ENCODE data around the gene RBKS.
"Not testable (repeated sequence)": the region's sequence is repeated elsewhere in the genome, so short reads cannot be mapped to it uniquely, and the experiment has no call there.

- TF ChIP-seq, protein P1, sequence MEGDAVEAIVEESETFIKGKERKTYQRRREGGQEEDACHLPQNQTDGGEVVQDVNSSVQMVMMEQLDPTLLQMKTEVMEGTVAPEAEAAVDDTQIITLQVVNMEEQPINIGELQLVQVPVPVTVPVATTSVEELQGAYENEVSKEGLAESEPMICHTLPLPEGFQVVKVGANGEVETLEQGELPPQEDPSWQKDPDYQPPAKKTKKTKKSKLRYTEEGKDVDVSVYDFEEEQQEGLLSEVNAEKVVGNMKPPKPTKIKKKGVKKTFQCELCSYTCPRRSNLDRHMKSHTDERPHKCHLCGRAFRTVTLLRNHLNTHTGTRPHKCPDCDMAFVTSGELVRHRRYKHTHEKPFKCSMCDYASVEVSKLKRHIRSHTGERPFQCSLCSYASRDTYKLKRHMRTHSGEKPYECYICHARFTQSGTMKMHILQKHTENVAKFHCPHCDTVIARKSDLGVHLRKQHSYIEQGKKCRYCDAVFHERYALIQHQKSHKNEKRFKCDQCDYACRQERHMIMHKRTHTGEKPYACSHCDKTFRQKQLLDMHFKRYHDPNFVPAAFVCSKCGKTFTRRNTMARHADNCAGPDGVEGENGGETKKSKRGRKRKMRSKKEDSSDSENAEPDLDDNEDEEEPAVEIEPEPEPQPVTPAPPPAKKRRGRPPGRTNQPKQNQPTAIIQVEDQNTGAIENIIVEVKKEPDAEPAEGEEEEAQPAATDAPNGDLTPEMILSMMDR (IDR thresholded peaks at IDR 0.05) = not testable (repeated sequence)
- not testable (repeated sequence) for TF ChIP-seq POLR2AphosphoS5 (IDR thresholded peaks at IDR 0.05)
These were observed 7.6 kb downstream of the RBKS start for GRCh38 chr2:27882584-27882922.

All from breast epithelium (tissue), 3 donors.